Endothelial cell of umbilical vein (primary cell): ENCODE data around the gene ZNF414. TPM values are rescaled to one million over a fixed set of nuclear protein-coding genes. Genes with fewer than 3 reads are reported as not detected.

Experiments used
- BruUV-seq: library from RNA; stranded (reverse); fragments of 400-500 nt; replicated peaks from 2 replicates; lab custom pipeline; 2021; lab: Mats Ljungman, UMichigan
- CTCF ChIA-PET: fragments of 300-600, 350-600 bp; sonication (Branson Sonifier 250); formaldehyde crosslinking; loops from one replicate; lab custom pipeline; 2021; ENCODE audit warnings: antibody characterized with exemption, inconsistent platforms; lab: Charles Lee
- POLR2A ChIA-PET: fragments of 300-600, 350-600 bp; sonication (Branson Sonifier 250); formaldehyde crosslinking; loops from one replicate; lab custom pipeline; 2021; ENCODE audit warnings: antibody characterized with exemption, inconsistent platforms; lab: Charles Lee
- DNase-seq: peaks from one replicate; pipeline ENCODE4 v3.0.0-alpha.2; 2011; ENCODE audit warnings: low read depth, low spot score
- FAIRE-seq: peaks from 2 replicates; lab custom pipeline; 2011; peaks lifted over from hg19 to GRCh38; lab: Jason Lieb, UNC
- H2AFZ ChIP-seq: 2 replicates; pipeline ENCODE4 v1.6.0; 2012; ENCODE audit warnings: low read depth, low read length, control low read depth, inconsistent platforms
- H3K27ac ChIP-seq: 2 replicates; pipeline ENCODE4 v1.5.1; 2011; ENCODE audit warnings: low read depth, mild to moderate bottlenecking, control low read depth, low read length, moderate library complexity; ENCODE audit not compliant: insufficient read depth
- H3K27me3 ChIP-seq, 2 experiments: 2 replicates each; pipeline versions ENCODE4 v1.6.0 to v1.6.1; 2011; ENCODE audit warnings: low read length in 2 of 2, mixed read lengths in 1 of 2; ENCODE audit not compliant: control insufficient read depth in 2 of 2, insufficient read depth in 2 of 2
- H3K36me3 ChIP-seq, 2 experiments: 2 replicates in 1 of 2; 3 replicates in 1 of 2; pipeline ENCODE4 v1.5.1; 2011; ENCODE audit warnings: low read length in 2 of 2, mild to moderate bottlenecking in 1 of 2, moderate library complexity in 1 of 2; ENCODE audit not compliant: control insufficient read depth in 2 of 2, insufficient read depth in 2 of 2; ENCODE audit errors: extremely low read depth in 1 of 2
- H3K4me1 ChIP-seq: 3 replicates; pipeline ENCODE4 v1.5.1; 2011; ENCODE audit warnings: mild to moderate bottlenecking, low read length; ENCODE audit not compliant: control insufficient read depth, insufficient read depth; ENCODE audit errors: extremely low read depth
- H3K4me2 ChIP-seq: 2 replicates; pipeline ENCODE4 v1.6.1; 2011; ENCODE audit warnings: low read length, control low read depth, mixed read lengths; ENCODE audit not compliant: insufficient read depth
- H3K4me3 ChIP-seq, 3 experiments: fragments of 200-600 bp in 1 of 3; sonication (generic), shearing (Covaris generic) in 1 of 3; replicated peaks in 1 of 3; 2 replicates each; pipeline ENCODE4 v1.5.1; 2011 to 2016; ENCODE audit warnings: control low read depth in 3 of 3, low read length in 3 of 3, mild to moderate bottlenecking in 2 of 3, inconsistent platforms in 1 of 3, low read depth in 1 of 3, moderate library complexity in 1 of 3; ENCODE audit not compliant: insufficient read depth in 1 of 3
- H3K79me2 ChIP-seq: 2 replicates; pipeline ENCODE4 v1.6.0; 2012; ENCODE audit warnings: low read length, inconsistent platforms; ENCODE audit not compliant: control insufficient read depth, insufficient read depth
- H3K9ac ChIP-seq: replicated peaks from 2 replicates; pipeline ENCODE3; 2011; ENCODE audit warnings: low read length, control low read depth; ENCODE audit not compliant: insufficient read depth; ENCODE audit errors: extremely low read depth
- H3K9me1 ChIP-seq: replicated peaks from 3 replicates; pipeline ENCODE4 v1.6.0; 2011; ENCODE audit warnings: mild to moderate bottlenecking, low read length; ENCODE audit not compliant: control insufficient read depth, insufficient read depth; ENCODE audit errors: extremely low read depth
- H3K9me3 ChIP-seq: replicated peaks from 2 replicates; pipeline ENCODE4 v1.5.1; 2012; ENCODE audit warnings: low read length, inconsistent platforms; ENCODE audit not compliant: control insufficient read depth, insufficient read depth
- H4K20me1 ChIP-seq: replicated peaks from 2 replicates; pipeline ENCODE3; 2011; ENCODE audit warnings: mild to moderate bottlenecking, low read length; ENCODE audit not compliant: control insufficient read depth, insufficient read depth; ENCODE audit errors: extremely low read depth
- EZH2 ChIP-seq: IDR thresholded peaks from 2 replicates; pipeline ENCODE4 v1.6.1; 2012; ENCODE audit warnings: borderline replicate concordance, low read depth, mild to moderate bottlenecking, moderate library complexity, low read length, inconsistent platforms; ENCODE audit not compliant: severe bottlenecking
- FOS ChIP-seq: IDR thresholded peaks from 2 replicates; pipeline ENCODE4 v1.6.1; 2011; ENCODE audit warnings: mild to moderate bottlenecking, low read length, moderate library complexity, borderline replicate concordance; ENCODE audit not compliant: insufficient read depth
- GATA2 ChIP-seq: IDR thresholded peaks from 2 replicates; pipeline ENCODE4 v1.7.0; 2011; ENCODE audit warnings: low read depth, mild to moderate bottlenecking, moderate library complexity, mixed read lengths, low read length; ENCODE audit not compliant: insufficient read length, insufficient read depth
- JUN ChIP-seq: IDR thresholded peaks from 2 replicates; pipeline ENCODE4 v1.6.1; 2011; ENCODE audit warnings: borderline replicate concordance, low read depth; ENCODE audit not compliant: insufficient read length, insufficient read depth
- MAX ChIP-seq: IDR thresholded peaks from 2 replicates; pipeline ENCODE4 v1.6.1; 2011; ENCODE audit not compliant: insufficient read depth, insufficient read length
- MYC ChIP-seq: IDR thresholded peaks from one replicate; pipeline ENCODE4 v1.6.1; 2011; ENCODE audit warnings: mild to moderate bottlenecking, low read depth, low read length
- POLR2A ChIP-seq: IDR thresholded peaks from 2 replicates; pipeline ENCODE4 v1.6.1; 2012; ENCODE audit warnings: low read depth, mild to moderate bottlenecking, control low read depth, low read length
- POLR2AphosphoS5 ChIP-seq: IDR thresholded peaks from 2 replicates; pipeline ENCODE4 v1.6.1; 2012; ENCODE audit warnings: low read depth, mild to moderate bottlenecking, control low read depth, low read length, moderate library complexity; ENCODE audit not compliant: insufficient read depth
- dilution Hi-C: fragments of 300-500 bp; cut with MboI; formaldehyde crosslinking; loops from one replicate; pipeline ENCODE4 v1.15.0; 2019; ENCODE audit warnings: low sequenced_read_pairs; ENCODE audit not compliant: extremely low pct_ligation_motif_present
- intact Hi-C: fragments of 100-400 bp; cut with micrococcal nuclease; formaldehyde crosslinking; loops from one replicate; pipeline ENCODE4 v1.10.0; 2022
- polyA plus RNA-seq, 4 experiments: library from polyadenylated mRNA; depleted of rRNA in 3 of 4; stranded (reverse) in 3 of 4; unstranded in 1 of 4; fragments of >200 nt; gene quantifications; 2 replicates each; pipeline versions ENCODE4 v1.2.1 to v1.2.3, GENCODE V29; 2011 to 2012; ENCODE audit warnings: missing spikeins in 1 of 4
- total RNA-seq: library from RNA; stranded (reverse); gene quantifications from 2 replicates; pipeline ENCODE4 v1.2.3, GENCODE V29; 2021
- TF ChIP-seq, protein P1 (sequence below), 2 donors: IDR thresholded peaks; 1 replicate in 1 of 2; 2 replicates in 1 of 2; pipeline ENCODE4 v1.5.1; 2011; ENCODE audit warnings: low read length in 2 of 2, mild to moderate bottlenecking in 2 of 2, moderate library complexity in 2 of 2, control low read depth in 1 of 2, inconsistent platforms in 1 of 2, low read depth in 1 of 2; ENCODE audit not compliant: insufficient read depth in 1 of 2; ENCODE audit errors: extremely low read depth in 1 of 2

The ZNF414 gene
- total and polyA plus RNA-seq, 2 donors (not counting 3 experiments of a cell fraction or from before 2014, with no cell fraction given), result 11.6 to 20.6 TPM

GRCh38 chr19:8481616-8482015, 32.4 kb downstream of the ZNF414 start:
- CTCF ChIA-PET, result no interaction called here
- Histone ChIP-seq H3K9ac (no peak overlapping the region), H3K4me2 (no peak overlapping the region), H3K4me1 (no peaks in the 10 kb centered on the region), H3K36me3 (peaks cover 26 to 67% of the 10 kb centered on the region in 2 experiments), H3K27me3 (no peaks in the 10 kb centered on the region), H3K79me2 (peaks cover 55% of the 10 kb centered on the region), H3K4me3 (no peak overlapping the region), H3K9me3 (no peaks in the 10 kb centered on the region), H3K9me1 (no peaks in the 10 kb centered on the region), H3K27ac (no peak overlapping the region), H2AFZ (no peak overlapping the region), H4K20me1 (peaks cover 5% of the 10 kb centered on the region)
- FAIRE-seq (no peak), DNase-seq (no peak)
- intact Hi-C loops, result no loop called here
- dilution Hi-C loops, result no loop called here
- no TSS peak for BruUV-seq
- TF ChIP-seq POLR2AphosphoS5 (no peak), MYC (no peak), MAX (no peak), FOS (no peak), EZH2 (no peak), GATA2 (no peak), POLR2A (no peak), JUN (no peak)
- TF ChIP-seq, protein P1, sequence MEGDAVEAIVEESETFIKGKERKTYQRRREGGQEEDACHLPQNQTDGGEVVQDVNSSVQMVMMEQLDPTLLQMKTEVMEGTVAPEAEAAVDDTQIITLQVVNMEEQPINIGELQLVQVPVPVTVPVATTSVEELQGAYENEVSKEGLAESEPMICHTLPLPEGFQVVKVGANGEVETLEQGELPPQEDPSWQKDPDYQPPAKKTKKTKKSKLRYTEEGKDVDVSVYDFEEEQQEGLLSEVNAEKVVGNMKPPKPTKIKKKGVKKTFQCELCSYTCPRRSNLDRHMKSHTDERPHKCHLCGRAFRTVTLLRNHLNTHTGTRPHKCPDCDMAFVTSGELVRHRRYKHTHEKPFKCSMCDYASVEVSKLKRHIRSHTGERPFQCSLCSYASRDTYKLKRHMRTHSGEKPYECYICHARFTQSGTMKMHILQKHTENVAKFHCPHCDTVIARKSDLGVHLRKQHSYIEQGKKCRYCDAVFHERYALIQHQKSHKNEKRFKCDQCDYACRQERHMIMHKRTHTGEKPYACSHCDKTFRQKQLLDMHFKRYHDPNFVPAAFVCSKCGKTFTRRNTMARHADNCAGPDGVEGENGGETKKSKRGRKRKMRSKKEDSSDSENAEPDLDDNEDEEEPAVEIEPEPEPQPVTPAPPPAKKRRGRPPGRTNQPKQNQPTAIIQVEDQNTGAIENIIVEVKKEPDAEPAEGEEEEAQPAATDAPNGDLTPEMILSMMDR (IDR thresholded peaks at IDR 0.05; ENCODE audit: extremely low read depth in 1 of 2, insufficient read depth in 1 of 2, low read depth in 1 of 2, low read length in 2 of 2), result no peak
- POLR2A ChIA-PET, result interaction anchor here (0.6 kb wide), 1 partner anchor 1100 kb away, joined by 3 read pairs; no protein-coding TSS in a partner anchor
